Ascending aorta (tissue), 2 donors: ENCODE measurements around the gene CALU. TPM values are rescaled to one million over a fixed set of nuclear protein-coding genes. Genes with fewer than 3 reads are reported as not detected.

ENCODE experiments used
- DNase-seq, 2 donors: peaks; one replicate each; pipeline ENCODE4 v3.0.0-alpha.2; 2019; ENCODE audit warnings: low spot score in 2 of 2
- H3K27ac ChIP-seq, 2 donors: fragments of 200-600 bp; sonication (generic); one replicate each; pipeline ENCODE4 v1.5.1; 2016 to 2017; ENCODE audit warnings: mild to moderate bottlenecking in 1 of 2
- H3K27me3 ChIP-seq: fragments of 200-600 bp; sonication (generic); one replicate; pipeline ENCODE4 v1.5.1; 2017
- H3K36me3 ChIP-seq, 2 donors: fragments of 200-600 bp; sonication (generic); one replicate each; pipeline ENCODE4 v1.5.1; 2016
- H3K4me1 ChIP-seq, 2 donors: fragments of 200-600 bp; sonication (generic); one replicate each; pipeline ENCODE4 v1.5.1; 2016 to 2017; ENCODE audit warnings: mild to moderate bottlenecking in 1 of 2
- H3K4me3 ChIP-seq, 2 donors: fragments of 200-600 bp; sonication (generic); one replicate each; pipeline ENCODE4 v1.5.1; 2016 to 2017; ENCODE audit warnings: mild to moderate bottlenecking in 1 of 2
- H3K9me3 ChIP-seq, 2 donors: fragments of 200-600 bp; sonication (generic); one replicate each; pipeline ENCODE4 v1.5.1; 2016
- intact Hi-C: fragments of 100-400 bp; cut with DNase I; formaldehyde crosslinking; loops from one replicate; pipeline ENCODE4 v1.15.1; 2023
- total RNA-seq: library from RNA; depleted of rRNA; stranded (reverse); fragments of >200 nt; gene quantifications from one replicate; pipeline ENCODE4 v1.1.0, GENCODE V29; 2016
- TF ChIP-seq, protein P1 (sequence below), 3 experiments: fragments of 200-600 bp in 2 of 3; fragments of 450-650 bp in 1 of 3; sonication (generic) in 2 of 3; IDR thresholded peaks; one replicate each; pipeline ENCODE4 v1.5.1; 2016 to 2019; ENCODE audit warnings: antibody characterized with exemption in 3 of 3, mild to moderate bottlenecking in 1 of 3, moderate library complexity in 1 of 3

Gene CALU
- total RNA-seq, 1 donor from 2014 or later = 82.8 TPM

DNA sequence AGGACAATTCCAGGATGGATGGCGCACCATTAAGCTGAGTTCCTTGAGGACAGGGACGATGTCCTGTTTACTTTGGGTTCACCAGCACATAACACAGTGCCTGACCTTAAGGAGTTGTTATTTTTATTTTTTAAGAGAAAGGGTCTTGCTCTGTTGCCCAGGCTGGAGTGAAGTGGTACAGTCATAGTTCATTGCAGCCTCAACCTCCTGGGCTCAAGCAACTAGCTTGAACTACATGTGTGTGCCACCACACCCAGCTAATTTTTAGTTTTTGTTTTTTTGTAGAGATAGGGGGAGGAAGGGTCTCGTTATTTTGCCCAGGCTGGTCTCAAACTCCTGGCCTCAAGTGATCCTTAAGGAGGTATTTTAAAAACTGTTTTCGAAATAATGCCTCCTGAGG, 1.7 kb upstream of the CALU start:
- H3K27me3 ChIP-seq = no peaks in the 10 kb centered on the region
- DNase-seq = no peak
- peaks cover 0 to 14% of the 10 kb centered on the region in 2 donors for H3K4me1 ChIP-seq
- no peak overlapping the region for H3K4me3 ChIP-seq
- TF ChIP-seq, protein P1, sequence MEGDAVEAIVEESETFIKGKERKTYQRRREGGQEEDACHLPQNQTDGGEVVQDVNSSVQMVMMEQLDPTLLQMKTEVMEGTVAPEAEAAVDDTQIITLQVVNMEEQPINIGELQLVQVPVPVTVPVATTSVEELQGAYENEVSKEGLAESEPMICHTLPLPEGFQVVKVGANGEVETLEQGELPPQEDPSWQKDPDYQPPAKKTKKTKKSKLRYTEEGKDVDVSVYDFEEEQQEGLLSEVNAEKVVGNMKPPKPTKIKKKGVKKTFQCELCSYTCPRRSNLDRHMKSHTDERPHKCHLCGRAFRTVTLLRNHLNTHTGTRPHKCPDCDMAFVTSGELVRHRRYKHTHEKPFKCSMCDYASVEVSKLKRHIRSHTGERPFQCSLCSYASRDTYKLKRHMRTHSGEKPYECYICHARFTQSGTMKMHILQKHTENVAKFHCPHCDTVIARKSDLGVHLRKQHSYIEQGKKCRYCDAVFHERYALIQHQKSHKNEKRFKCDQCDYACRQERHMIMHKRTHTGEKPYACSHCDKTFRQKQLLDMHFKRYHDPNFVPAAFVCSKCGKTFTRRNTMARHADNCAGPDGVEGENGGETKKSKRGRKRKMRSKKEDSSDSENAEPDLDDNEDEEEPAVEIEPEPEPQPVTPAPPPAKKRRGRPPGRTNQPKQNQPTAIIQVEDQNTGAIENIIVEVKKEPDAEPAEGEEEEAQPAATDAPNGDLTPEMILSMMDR (IDR thresholded peaks at IDR 0.05) = no peak
- peak overlapping the region; percentile 98 for H3K27ac ChIP-seq
- no peaks in the 10 kb centered on the region for H3K9me3 ChIP-seq
- intact Hi-C loops = loop anchor here (5.0 kb wide), 1 partner anchor 145 kb away; no protein-coding TSS in a partner anchor
- no peaks in the 10 kb centered on the region for H3K36me3 ChIP-seq

DNA sequence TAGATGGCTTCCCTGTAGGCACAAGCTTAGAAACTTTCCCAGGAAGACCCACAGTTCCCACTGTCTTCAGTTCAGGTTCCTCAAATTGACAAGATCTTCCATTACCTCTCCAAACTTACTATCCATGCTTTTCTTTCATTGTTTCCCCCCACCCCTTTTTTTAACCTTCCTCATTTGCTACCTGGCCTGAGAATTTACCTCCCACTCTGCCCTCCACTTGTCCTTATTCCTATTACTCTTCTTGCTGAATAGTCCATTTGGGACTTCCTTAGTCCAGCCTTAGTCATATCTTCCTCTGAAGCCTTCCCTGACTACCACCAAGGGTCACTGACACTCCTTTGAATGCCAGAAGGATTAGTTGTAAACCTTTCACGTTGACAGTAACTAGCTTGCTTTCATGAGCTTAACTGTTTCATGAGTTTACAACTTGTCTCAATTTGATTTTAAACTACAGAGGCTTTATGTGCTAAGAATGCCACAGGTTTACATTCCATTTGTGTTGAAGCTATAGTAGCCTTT, 1.2 kb upstream of the CALU start:
- intact Hi-C loops = loop anchor here (2.0 to 5.0 kb wide), 4 partner anchors 19 to 144 kb away; partner anchors contain the start of gene ATP6V1F
- DNase-seq = no peak

DNA sequence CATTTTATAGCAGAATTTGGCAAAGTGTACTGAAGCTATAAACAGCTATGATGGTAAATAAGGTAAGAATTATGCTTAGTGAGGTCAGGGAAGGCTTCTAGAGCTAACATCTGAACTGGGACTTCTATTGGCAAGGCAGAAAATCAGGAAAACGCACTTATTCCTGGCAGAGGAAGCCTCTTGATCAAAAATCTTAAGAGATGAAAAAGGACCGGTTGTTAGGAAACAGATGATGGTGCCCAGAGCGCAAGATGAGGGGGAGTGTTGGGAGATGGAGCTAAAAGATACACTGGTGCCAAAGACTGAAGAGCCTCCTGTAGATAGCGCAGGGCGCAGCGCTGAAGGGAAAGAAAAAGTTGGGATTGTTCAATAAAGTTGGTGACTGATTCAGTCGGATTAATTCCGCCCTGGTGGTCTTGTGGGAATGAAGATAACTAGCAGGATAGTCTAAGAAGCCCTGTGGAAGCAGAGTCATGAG, 550 bp upstream of the CALU start:
- Histone ChIP-seq H3K9me3 (no peaks in the 10 kb centered on the region), H3K36me3 (no peaks in the 10 kb centered on the region), H3K27me3 (no peaks in the 10 kb centered on the region), H3K4me3 (peak overlapping the region; percentile 83 to 93), H3K27ac (peak overlapping the region; percentile 98), H3K4me1 (peaks cover 0 to 24% of the 10 kb centered on the region in 2 donors)
- intact Hi-C loops = loop anchor here (1.0 to 5.0 kb wide), 7 partner anchors 18 to 144 kb away; partner anchors contain the start of genes ATP6V1F and CCDC136
- TF ChIP-seq, protein P1 (IDR thresholded peaks at IDR 0.05) = peak in 1 of 3 experiments; percentile 1
- DNase-seq = no peak

More for the DNA sequence above, 1.2 kb upstream of the CALU start:
- Histone ChIP-seq H3K27me3 (no peaks in the 10 kb centered on the region), H3K4me3 (no peak overlapping the region), H3K27ac (peak overlapping the region; percentile 98), H3K4me1 (peaks cover 0 to 19% of the 10 kb centered on the region in 2 donors), H3K9me3 (no peaks in the 10 kb centered on the region), H3K36me3 (no peaks in the 10 kb centered on the region)
- TF ChIP-seq, protein P1 (IDR thresholded peaks at IDR 0.05) = no peak

DNA sequence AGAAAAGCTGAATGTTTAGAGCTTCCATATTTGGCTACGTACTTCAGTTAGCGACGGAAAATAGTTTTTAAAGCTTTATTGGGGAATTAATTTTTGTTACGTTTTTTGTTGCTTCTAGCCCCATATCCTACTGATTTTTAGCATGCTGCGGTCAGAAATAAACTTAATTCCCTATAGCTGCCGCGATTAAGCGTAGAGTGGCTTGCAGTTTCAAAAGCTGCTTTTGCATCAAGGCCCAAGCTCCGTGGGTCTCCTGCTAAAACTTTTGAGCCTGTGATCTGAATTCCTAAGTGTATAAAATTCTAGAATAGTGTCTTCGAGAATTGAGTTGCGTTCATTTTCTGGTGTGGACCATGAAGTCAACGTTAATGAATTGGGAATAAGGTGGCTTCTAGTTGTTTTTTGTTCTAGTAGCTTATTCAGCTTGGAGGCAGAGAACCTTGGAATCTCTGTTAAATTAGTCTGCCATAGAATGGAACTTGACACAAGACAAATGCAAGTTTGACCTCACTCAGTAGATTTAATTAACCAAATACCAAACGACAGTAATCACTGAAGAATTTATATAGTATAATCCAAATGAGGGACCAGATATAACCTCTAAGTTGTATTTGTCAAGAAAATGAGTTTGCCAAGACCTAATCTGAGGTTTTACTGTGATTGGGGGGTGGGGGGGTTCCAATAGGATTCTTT, 977 bp downstream of the CALU start:
- H3K27ac ChIP-seq = peak overlapping the region; percentile 98
- DNase-seq = no peak
- H3K27me3 ChIP-seq = no peaks in the 10 kb centered on the region
- H3K36me3 ChIP-seq = no peaks in the 10 kb centered on the region
- intact Hi-C loops = loop anchor here (1.0 to 5.0 kb wide), 7 partner anchors 17 to 142 kb away; partner anchors contain the start of genes ATP6V1F and CCDC136
- peak overlapping the region; percentile 83 to 93 for H3K4me3 ChIP-seq
- peaks cover 0 to 30% of the 10 kb centered on the region in 2 donors for H3K4me1 ChIP-seq
- no peaks in the 10 kb centered on the region for H3K9me3 ChIP-seq
- TF ChIP-seq, protein P1 (IDR thresholded peaks at IDR 0.05) = no peak

DNA sequence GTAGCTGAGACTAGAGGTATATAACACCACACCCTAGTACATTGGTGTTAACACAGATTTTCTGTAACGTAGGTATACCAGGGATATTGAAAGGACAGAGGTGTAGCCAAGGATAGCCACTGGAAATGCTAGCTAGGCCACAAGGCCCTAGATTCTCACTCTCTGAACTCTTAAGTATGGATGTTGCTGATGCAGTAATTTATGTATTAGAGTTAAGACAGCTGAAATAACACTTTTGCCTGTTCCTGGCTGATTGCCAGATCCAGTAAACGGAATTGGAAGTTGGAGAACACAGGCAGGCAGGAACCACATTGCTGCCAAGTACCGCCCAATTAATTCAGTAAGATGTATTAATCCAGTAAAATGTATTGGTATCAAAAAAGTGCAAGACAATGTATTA, 1.8 kb downstream of the CALU start:
- intact Hi-C loops = no loop called here
- peak overlapping the region; percentile 19 to 98 for H3K27ac ChIP-seq
- H3K4me1 ChIP-seq = peaks cover 0 to 30% of the 10 kb centered on the region in 2 donors
- H3K27me3 ChIP-seq = no peaks in the 10 kb centered on the region
- H3K4me3 ChIP-seq = peak overlapping the region; percentile 83 to 93
- H3K9me3 ChIP-seq = no peaks in the 10 kb centered on the region
- TF ChIP-seq, protein P1 (IDR thresholded peaks at IDR 0.05) = no peak
- no peaks in the 10 kb centered on the region for H3K36me3 ChIP-seq
- DNase-seq = peak in 1 of 2 donors; percentile 69
